H1 (cell line): Measurements from ENCODE around the gene MBNL2. TPM values are rescaled to one million over a fixed set of nuclear protein-coding genes. Genes with fewer than 3 reads are reported as not detected.

Experiments
- CTCF ChIA-PET: fragments of 300-600 bp; sonication (Branson Sonifier 250); formaldehyde crosslinking; loops from one replicate; lab custom pipeline; 2021; ENCODE audit not compliant: partially characterized antibody; lab: Charles Lee
- POLR2A ChIA-PET: fragments of 300-600 bp; sonication (Branson Sonifier 250); formaldehyde crosslinking; loops from one replicate; lab custom pipeline; 2021; ENCODE audit warnings: inconsistent platforms; ENCODE audit not compliant: partially characterized antibody; lab: Charles Lee
- DNase-seq, 2 experiments: peaks; one replicate each; pipeline versions ENCODE4 v3.0.0 to v3.0.0-alpha.2; 2010 to 2022; ENCODE audit warnings: low spot score in 2 of 2, low read depth in 1 of 2, mixed read lengths in 1 of 2
- FAIRE-seq: peaks from 2 replicates; lab custom pipeline; 2011; peaks lifted over from hg19 to GRCh38; lab: Jason Lieb, UNC
- H2AFZ ChIP-seq: 2 replicates; pipeline ENCODE4 v1.8.1; 2012; ENCODE audit warnings: low read length, inconsistent platforms
- H2AK5ac ChIP-seq: 2 replicates; pipeline ENCODE4 v1.6.1; 2013; ENCODE audit warnings: low read depth, low read length
- H2BK120ac ChIP-seq: replicated peaks from 2 replicates; pipeline ENCODE3; 2013; ENCODE audit warnings: low read depth, low read length, inconsistent platforms
- H2BK12ac ChIP-seq: 2 replicates; pipeline ENCODE4 v1.6.1; 2013; ENCODE audit warnings: low read depth, low read length
- H2BK15ac ChIP-seq: 2 replicates; pipeline ENCODE4 v1.6.1; 2013; ENCODE audit warnings: low read length
- H2BK20ac ChIP-seq: 2 replicates; pipeline ENCODE4 v1.6.1; 2013; ENCODE audit warnings: low read length
- H2BK5ac ChIP-seq: 2 replicates; pipeline ENCODE4 v1.6.1; 2013; ENCODE audit warnings: low read depth, low read length
- H3K14ac ChIP-seq: 2 replicates; pipeline ENCODE4 v1.6.1; 2013; ENCODE audit warnings: inconsistent platforms; ENCODE audit not compliant: insufficient read length
- H3K18ac ChIP-seq: 2 replicates; pipeline ENCODE4 v1.6.1; 2013; ENCODE audit warnings: low read length; ENCODE audit errors: extremely low read depth
- H3K23ac ChIP-seq: 2 replicates; pipeline ENCODE4 v1.6.1; 2013; ENCODE audit warnings: inconsistent platforms; ENCODE audit not compliant: insufficient read length
- H3K23me2 ChIP-seq: 2 replicates; pipeline ENCODE4 v1.6.1; 2013; ENCODE audit warnings: low read depth, low read length
- H3K27ac ChIP-seq: 2 replicates; pipeline ENCODE4 v1.6.1; 2011; ENCODE audit warnings: low read depth, low read length, inconsistent platforms
- H3K27me3 ChIP-seq, 4 experiments: replicated peaks in 1 of 4; 1 replicate in 1 of 4; 2 replicates in 3 of 4; pipeline versions ENCODE4 v1.6.1 to v1.8.1; 2011 to 2013; ENCODE audit warnings: low read length in 3 of 4, mild to moderate bottlenecking in 3 of 4, inconsistent platforms in 2 of 4, mixed read lengths in 2 of 4, moderate library complexity in 1 of 4; ENCODE audit not compliant: control insufficient read depth in 3 of 4, insufficient read depth in 3 of 4; ENCODE audit errors: extremely low read depth in 1 of 4
- H3K36me3 ChIP-seq, 4 experiments: 2 replicates each; pipeline versions ENCODE4 v1.6.1 to v1.8.1; 2011 to 2013; ENCODE audit warnings: mild to moderate bottlenecking in 4 of 4, low read length in 3 of 4, moderate library complexity in 2 of 4, control low read depth in 1 of 4, inconsistent platforms in 1 of 4; ENCODE audit not compliant: insufficient read depth in 4 of 4, control insufficient read depth in 2 of 4
- H3K4ac ChIP-seq: replicated peaks from 2 replicates; pipeline ENCODE3; 2013; ENCODE audit warnings: low read length, low read depth, mixed read lengths, inconsistent platforms; ENCODE audit not compliant: insufficient read length
- H3K4me1 ChIP-seq, 4 experiments: replicated peaks in 1 of 4; 1 replicate in 1 of 4; 2 replicates in 3 of 4; pipeline versions ENCODE4 v1.6.1 to v1.8.1; 2011 to 2013; ENCODE audit warnings: low read length in 3 of 4, inconsistent platforms in 2 of 4, mixed read lengths in 1 of 4; ENCODE audit not compliant: insufficient read depth in 4 of 4, control insufficient read depth in 3 of 4
- H3K4me2 ChIP-seq, 2 experiments: 2 replicates each; pipeline versions ENCODE4 v1.6.1 to v1.8.1; 2011 to 2013; ENCODE audit warnings: low read depth in 2 of 2, low read length in 2 of 2, control low read depth in 1 of 2, inconsistent platforms in 1 of 2, mild to moderate bottlenecking in 1 of 2; ENCODE audit not compliant: insufficient read depth in 1 of 2
- H3K4me3 ChIP-seq, 4 experiments: fragments of 200-600, 300-600 bp in 1 of 4; sonication (generic), shearing (Covaris generic), sonication (Bioruptor Twin) in 1 of 4; 2 replicates each; pipeline versions ENCODE4 v1.5.1 to v1.8.1; 2011 to 2016; ENCODE audit warnings: low read length in 4 of 4, low read depth in 3 of 4, control low read depth in 2 of 4, inconsistent platforms in 2 of 4, mild to moderate bottlenecking in 2 of 4, mixed read lengths in 1 of 4, moderate library complexity in 1 of 4; ENCODE audit not compliant: insufficient read depth in 2 of 4; ENCODE audit errors: extremely low read depth in 1 of 4
- H3K56ac ChIP-seq: replicated peaks from 2 replicates; pipeline ENCODE3; 2013; ENCODE audit warnings: low read depth, mild to moderate bottlenecking, mixed read lengths, low read length, inconsistent platforms; ENCODE audit not compliant: insufficient read length
- H3K79me1 ChIP-seq: 2 replicates; pipeline ENCODE4 v1.6.1; 2013; ENCODE audit warnings: low read depth, low read length, control low read depth
- H3K79me2 ChIP-seq, 2 experiments: 2 replicates each; pipeline versions ENCODE4 v1.6.1 to v1.8.1; 2012 to 2013; ENCODE audit warnings: low read length in 2 of 2, mild to moderate bottlenecking in 2 of 2, inconsistent platforms in 1 of 2; ENCODE audit not compliant: insufficient read depth in 2 of 2, control insufficient read depth in 1 of 2
- H3K9ac ChIP-seq, 4 experiments: replicated peaks in 1 of 4; 1 replicate in 1 of 4; 2 replicates in 3 of 4; pipeline versions ENCODE4 v1.6.1 to v1.8.1; 2011 to 2013; ENCODE audit warnings: low read depth in 3 of 4, low read length in 3 of 4, control low read depth in 2 of 4, mild to moderate bottlenecking in 2 of 4, moderate library complexity in 2 of 4, inconsistent platforms in 1 of 4; ENCODE audit errors: extremely low read depth in 1 of 4
- H3K9me3 ChIP-seq, 2 experiments: 2 replicates each; pipeline versions ENCODE4 v1.6.1 to v1.8.1; 2012 to 2013; ENCODE audit warnings: mild to moderate bottlenecking in 2 of 2, moderate library complexity in 2 of 2, control low read depth in 1 of 2, inconsistent platforms in 1 of 2, low read depth in 1 of 2, low read length in 1 of 2, mixed read lengths in 1 of 2; ENCODE audit not compliant: insufficient read depth in 2 of 2
- H4K20me1 ChIP-seq, 2 experiments: replicated peaks in 1 of 2; 2 replicates each; pipeline versions ENCODE3 to v1.8.1; 2011 to 2013; ENCODE audit warnings: inconsistent platforms in 2 of 2, low read length in 2 of 2, mild to moderate bottlenecking in 1 of 2; ENCODE audit not compliant: insufficient read depth in 2 of 2, control insufficient read depth in 1 of 2
- H4K5ac ChIP-seq: 2 replicates; pipeline ENCODE4 v1.6.1; 2013; ENCODE audit warnings: low read length, low read depth, mixed read lengths, inconsistent platforms; ENCODE audit not compliant: insufficient read length
- H4K8ac ChIP-seq: 2 replicates; pipeline ENCODE4 v1.8.0; 2013; ENCODE audit warnings: mild to moderate bottlenecking, moderate library complexity, low read length, inconsistent platforms; ENCODE audit not compliant: insufficient read depth; ENCODE audit errors: extremely low read depth
- H4K91ac ChIP-seq: replicated peaks from 2 replicates; pipeline ENCODE3; 2013; ENCODE audit warnings: low read length, mixed read lengths, inconsistent platforms; ENCODE audit not compliant: insufficient read length
- ATF2 ChIP-seq: IDR thresholded peaks from 2 replicates; pipeline ENCODE4 v1.6.1; 2012; ENCODE audit warnings: low read length, inconsistent platforms
- CBX5 ChIP-seq: fragments of 300-800, 300-1000 bp; sonication (generic); IDR thresholded peaks from 2 replicates; pipeline ENCODE4 v1.7.1; 2016; ENCODE audit warnings: antibody characterized with exemption, low read length, low read depth
- CEBPB ChIP-seq: IDR thresholded peaks from 2 replicates; pipeline ENCODE4 v1.6.1; 2012; ENCODE audit warnings: low read depth, low read length
- EGR1 ChIP-seq: IDR thresholded peaks from 2 replicates; pipeline ENCODE4 v1.6.1; 2011; ENCODE audit warnings: low read depth, low read length, borderline replicate concordance
- FOSL1 ChIP-seq: IDR thresholded peaks from 2 replicates; pipeline ENCODE4 v1.6.1; 2011; ENCODE audit warnings: mild to moderate bottlenecking, low read depth, low read length, moderate library complexity; ENCODE audit not compliant: insufficient read depth
- PHF8 ChIP-seq: fragments of 200-600 bp; sonication (generic); conservative IDR thresholded peaks from 2 replicates; pipeline ENCODE4 v1.7.1; 2012; ENCODE audit warnings: low read depth, mild to moderate bottlenecking, inconsistent platforms, low read length, moderate library complexity
- POLR2AphosphoS5 ChIP-seq: IDR thresholded peaks from 2 replicates; pipeline ENCODE4 v1.6.1; 2011; ENCODE audit warnings: low read depth, low read length
- TAF7 ChIP-seq: optimal IDR thresholded peaks from 2 replicates; pipeline ENCODE3; 2011; ENCODE audit warnings: low read depth, mild to moderate bottlenecking, inconsistent platforms, low read length, moderate library complexity, borderline replicate concordance
- polyA plus RNA-seq, 7 experiments: library from polyadenylated mRNA; depleted of rRNA in 3 of 7; stranded (reverse) in 5 of 7; unstranded in 2 of 7; fragments of >200 nt in 5 of 7; fragments of 200-250 nt in 2 of 7; gene quantifications; 1 replicate in 5 of 7; 2 replicates in 1 of 7; 4 replicates in 1 of 7; pipeline versions ENCODE4 v1.2.1 to v1.2.3, GENCODE V29; 2011 to 2013; ENCODE audit warnings: missing spikeins in 2 of 7, mixed read lengths in 2 of 7
- total RNA-seq: library from RNA; stranded (reverse); fragmentation: NEBNext Ultra II Directional; extraction: Animal tissue kit (Norgen Biotek cat#: 25700); gene quantifications from 2 replicates; pipeline ENCODE4 v1.2.1, GENCODE V29; 2021

MBNL2 gene
- total and polyA plus RNA-seq, 2 of the 8 experiments (the other 6 are each of a cell fraction or from before 2014, with no cell fraction given), result 1.0 to 2.6 TPM

GRCh38 chr13:97296740-97297139 is 74.6 kb downstream of the MBNL2 start:
- Histone ChIP-seq H4K5ac (no peak overlapping the region), H3K9me3 (no peaks in the 10 kb centered on the region), H3K9ac (no peak overlapping the region), H2BK5ac (no peak overlapping the region), H3K4ac (no peak overlapping the region), H4K8ac (no peak overlapping the region), H3K23ac (no peak overlapping the region), H3K14ac (no peak overlapping the region), H2BK12ac (no peak overlapping the region), H3K79me2 (no peaks in the 10 kb centered on the region), H2BK120ac (no peak overlapping the region), H3K79me1 (no peaks in the 10 kb centered on the region), H4K20me1 (no peaks in the 10 kb centered on the region), H3K23me2 (no peaks in the 10 kb centered on the region), H3K4me3 (no peak overlapping the region), H2AFZ (no peak overlapping the region), H2BK15ac (no peak overlapping the region), H3K18ac (no peak overlapping the region), H4K91ac (no peak overlapping the region), H2BK20ac (no peak overlapping the region), H3K4me2 (no peak overlapping the region), H3K4me1 (no peaks in the 10 kb centered on the region), H3K36me3 (no peaks in the 10 kb centered on the region), H3K27me3 (no peaks in the 10 kb centered on the region), H2AK5ac (no peak overlapping the region), H3K27ac (no peak overlapping the region), H3K56ac (no peak overlapping the region)
- ChIA-PET POLR2A (no interaction called here), CTCF (interaction anchor here (1.3 kb wide), 1 partner anchor 28 kb away, joined by 4 read pairs; no protein-coding TSS in a partner anchor)
- no peak for DNase-seq
- no peak for FAIRE-seq
- TF ChIP-seq CEBPB (no peak), FOSL1 (no peak), PHF8 (no peak), ATF2 (no peak), POLR2AphosphoS5 (no peak), TAF7 (no peak), EGR1 (no peak), CBX5 (no peak)
